HL-60 (cell line): ENCODE measurements around the gene SPOCK3.

Source experiments
- CTCF ChIP-seq: IDR thresholded peaks from one replicate; pipeline ENCODE4 v1.5.1; 2011; ENCODE audit warnings: low read length, control low read depth, inconsistent platforms; ENCODE audit not compliant: insufficient read depth
- GABPA ChIP-seq: IDR thresholded peaks from 2 replicates; pipeline ENCODE4 v1.6.1; 2012; ENCODE audit warnings: low read depth
- POLR2AphosphoS5 ChIP-seq: IDR thresholded peaks from 2 replicates; pipeline ENCODE4 v1.6.1; 2012; ENCODE audit warnings: low read depth
- REST ChIP-seq: IDR thresholded peaks from 2 replicates; pipeline ENCODE4 v1.6.1; 2012; ENCODE audit warnings: low read depth; ENCODE audit not compliant: insufficient replicate concordance
- SPI1 ChIP-seq: IDR thresholded peaks from 2 replicates; pipeline ENCODE4 v1.6.1; 2012; ENCODE audit warnings: low read depth, mild to moderate bottlenecking, borderline replicate concordance

- TF ChIP-seq SPI1, result no peak
- TF ChIP-seq CTCF, result no peak
- no peak for TF ChIP-seq POLR2AphosphoS5
- TF ChIP-seq REST, result no peak
- TF ChIP-seq GABPA, result no peak
Measured at GRCh38 chr4:166737430-166737829, 496.9 kb downstream of the SPOCK3 start.
